ENCODE results near the gene MRFAP1.

The MRFAP1 gene

GRCh38 chr4:6689506-6689960, 49.0 kb downstream of the MRFAP1 start:
- no peak for DNase-seq (ENCODE audit: low read depth in 4 of 4, low spot score in 1 of 4)
